CD4-positive, alpha-beta T cell treated with Interleukin-10 for 1 hour (primary cell): ENCODE data around the gene SHOX.
"Not testable (repeated sequence)": the region's sequence is repeated elsewhere in the genome, so short reads cannot be mapped to it uniquely, and the experiment has no call there.

Source experiments
- DNase-seq: peaks from one replicate; pipeline ENCODE4 v3.0.0-alpha.2; 2020

Gene SHOX

GRCh38 chrX:638482-639131, 8.0 kb downstream of the SHOX start:
- DNase-seq = no peak

GRCh38 chrX:639151-639550, 8.6 kb downstream of the SHOX start:
- DNase-seq = no peak

GRCh38 chrX:640641-641040, 10.1 kb downstream of the SHOX start:
- no peak for DNase-seq

GRCh38 chrX:641671-642435, 11.3 kb downstream of the SHOX start:
- DNase-seq = no peak

- DNase-seq = no peak
Measured at GRCh38 chrX:642436-643240, 12.0 kb downstream of the SHOX start.

GRCh38 chrX:643241-643595, 12.6 kb downstream of the SHOX start:
- DNase-seq = no peak

- DNase-seq = no peak
Measured at GRCh38 chrX:643911-644303, 13.3 kb downstream of the SHOX start.

GRCh38 chrX:644304-645281, 14.0 kb downstream of the SHOX start:
- no peak for DNase-seq

GRCh38 chrX:646228-646495, 15.6 kb downstream of the SHOX start:
- DNase-seq = no peak

GRCh38 chrX:646796-647195, 16.2 kb downstream of the SHOX start:
- no peak for DNase-seq

- no peak for DNase-seq
Measured at GRCh38 chrX:649166-649565, 18.6 kb downstream of the SHOX start.

- no peak for DNase-seq
Measured at GRCh38 chrX:650324-650723, 19.7 kb downstream of the SHOX start.

- DNase-seq = no peak
Measured at GRCh38 chrX:650811-651210, 20.2 kb downstream of the SHOX start.

- DNase-seq = not testable (repeated sequence)
Measured at GRCh38 chrX:651922-652321, 21.3 kb downstream of the SHOX start.

- no peak for DNase-seq
Measured at GRCh38 chrX:652341-652741, 21.8 kb downstream of the SHOX start.

- DNase-seq = no peak
Measured at GRCh38 chrX:653306-653705, 22.7 kb downstream of the SHOX start.

- no peak for DNase-seq
Measured at GRCh38 chrX:661154-661553, 30.6 kb downstream of the SHOX start.

- no peak for DNase-seq
Measured at GRCh38 chrX:662126-662525, 31.5 kb downstream of the SHOX start.

- no peak for DNase-seq
Measured at GRCh38 chrX:663841-664240, 33.2 kb downstream of the SHOX start.

GRCh38 chrX:666762-667720, 36.5 kb downstream of the SHOX start:
- no peak for DNase-seq

GRCh38 chrX:670645-671044, 40.1 kb downstream of the SHOX start:
- DNase-seq = no peak

GRCh38 chrX:672931-673330, 42.3 kb downstream of the SHOX start:
- no peak for DNase-seq
